HG03039 (cell line): ENCODE data around the gene SESN1.

Experiments
- ATAC-seq: cut with Tn5 transposase; IDR thresholded peaks from one replicate; pipeline ENCODE4 v1.9.1; 2021; ENCODE audit warnings: mild to moderate bottlenecking, moderate library complexity; ENCODE audit not compliant: unreplicated experiment

SESN1 gene

DNA sequence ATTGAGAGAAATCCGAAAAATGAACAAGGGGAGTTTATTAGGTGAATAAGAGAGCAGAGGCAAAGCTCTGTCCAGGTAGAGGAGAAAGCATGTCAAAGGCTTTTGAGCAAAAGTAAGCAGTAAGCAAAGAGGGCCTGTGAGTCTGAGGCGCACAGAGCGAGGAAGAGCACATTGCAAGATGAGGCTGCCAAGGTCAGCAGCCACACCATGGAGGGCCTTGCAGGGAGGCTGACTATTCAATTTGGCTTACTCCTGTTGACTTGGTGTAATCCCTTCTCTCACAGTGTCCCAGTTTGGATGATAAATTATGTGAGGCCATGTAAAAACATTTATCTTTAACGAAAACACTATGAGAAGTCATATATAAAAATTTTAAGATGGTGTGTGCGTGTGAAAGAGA, 32.4 kb downstream of the SESN1 start:
- ATAC-seq, result no peak

DNA sequence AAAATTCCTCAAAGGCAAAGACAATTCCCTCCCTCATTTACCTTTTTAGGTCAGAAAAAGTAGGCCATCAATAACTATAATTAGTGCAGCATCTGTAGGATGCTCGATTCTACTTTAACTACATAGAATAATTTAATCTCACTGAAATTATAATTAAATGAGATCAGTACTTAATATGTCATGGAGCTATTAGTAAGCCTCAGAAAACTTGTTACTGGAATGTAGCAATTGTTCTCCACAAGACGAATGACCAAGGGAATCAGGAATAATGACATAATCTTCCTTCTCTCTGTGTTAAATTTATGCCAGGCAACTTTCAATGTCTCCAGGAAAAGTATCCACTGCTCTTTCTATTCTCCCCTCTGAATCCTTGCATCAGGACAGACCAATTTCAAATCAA, 34.1 kb downstream of the SESN1 start:
- ATAC-seq, result no peak

GRCh38 chr6:109059571-109060021, 35.0 kb downstream of the SESN1 start:
- no peak for ATAC-seq

GRCh38 chr6:109059153-109059552, 35.5 kb downstream of the SESN1 start:
- no peak for ATAC-seq

DNA sequence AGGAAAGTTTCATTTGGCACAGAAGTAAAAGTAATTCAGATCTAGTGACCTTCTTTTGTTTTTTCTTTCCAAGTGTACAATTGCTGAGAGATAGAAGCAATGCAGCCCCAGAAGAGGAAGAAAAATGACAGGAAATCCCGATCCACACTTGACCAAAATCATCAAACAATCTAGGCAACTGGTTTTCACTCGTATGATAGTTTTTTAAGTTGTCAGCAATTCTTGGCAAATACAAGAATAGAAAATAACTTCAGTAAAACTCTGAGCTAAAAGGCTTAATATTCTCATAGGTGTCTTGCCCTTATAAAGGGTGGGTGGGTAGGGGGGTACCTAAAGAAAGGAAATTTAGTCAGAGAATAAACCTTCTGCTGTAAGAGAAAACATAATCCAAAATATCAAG, 36.0 kb downstream of the SESN1 start:
- no peak for ATAC-seq

DNA sequence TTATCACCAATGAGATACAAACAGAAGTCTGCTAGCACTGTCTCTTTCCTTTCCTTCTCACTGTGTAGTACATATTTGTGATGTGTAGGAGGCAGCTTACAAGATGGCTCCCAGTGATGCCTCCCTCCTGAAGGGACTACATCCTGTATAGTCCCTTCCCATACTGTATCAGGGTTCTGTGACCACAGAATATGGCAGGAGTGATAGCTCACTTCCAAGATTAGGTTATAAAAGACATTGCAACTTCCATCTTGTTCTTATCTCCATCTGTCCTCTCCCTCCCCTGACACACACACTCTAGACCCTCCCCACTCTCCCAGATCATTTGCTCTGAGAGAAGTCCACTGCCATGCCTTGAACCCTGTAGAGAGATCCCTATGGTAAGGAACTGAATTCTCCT, 38.0 kb downstream of the SESN1 start:
- ATAC-seq, result no peak

DNA sequence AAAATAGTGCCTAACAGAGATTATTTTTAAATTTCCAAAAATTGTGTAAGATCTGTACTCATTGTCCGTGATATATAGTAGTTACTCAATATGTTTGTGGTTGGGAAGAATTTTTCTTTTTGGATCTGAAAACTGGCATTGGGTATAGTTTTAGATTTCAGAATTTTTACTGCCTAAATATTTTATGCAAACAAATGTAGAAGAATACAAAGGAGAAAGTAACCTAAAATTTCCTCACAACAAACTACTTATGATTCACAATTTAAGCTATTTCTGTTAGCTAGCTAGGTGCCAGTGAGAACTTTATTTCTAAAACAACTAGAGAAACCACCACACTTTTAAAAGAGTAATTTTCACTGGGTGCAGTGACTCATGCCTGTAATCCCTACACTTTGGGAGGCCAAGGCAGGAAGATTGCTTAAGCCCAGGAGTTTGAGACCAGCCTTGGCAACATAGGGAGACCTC, 38.8 kb downstream of the SESN1 start:
- no peak for ATAC-seq

- no peak for ATAC-seq
These were observed 41.3 kb downstream of the SESN1 start for GRCh38 chr6:109053336-109053735.

- ATAC-seq, result no peak
These were observed 41.8 kb downstream of the SESN1 start for GRCh38 chr6:109052852-109053251.

DNA sequence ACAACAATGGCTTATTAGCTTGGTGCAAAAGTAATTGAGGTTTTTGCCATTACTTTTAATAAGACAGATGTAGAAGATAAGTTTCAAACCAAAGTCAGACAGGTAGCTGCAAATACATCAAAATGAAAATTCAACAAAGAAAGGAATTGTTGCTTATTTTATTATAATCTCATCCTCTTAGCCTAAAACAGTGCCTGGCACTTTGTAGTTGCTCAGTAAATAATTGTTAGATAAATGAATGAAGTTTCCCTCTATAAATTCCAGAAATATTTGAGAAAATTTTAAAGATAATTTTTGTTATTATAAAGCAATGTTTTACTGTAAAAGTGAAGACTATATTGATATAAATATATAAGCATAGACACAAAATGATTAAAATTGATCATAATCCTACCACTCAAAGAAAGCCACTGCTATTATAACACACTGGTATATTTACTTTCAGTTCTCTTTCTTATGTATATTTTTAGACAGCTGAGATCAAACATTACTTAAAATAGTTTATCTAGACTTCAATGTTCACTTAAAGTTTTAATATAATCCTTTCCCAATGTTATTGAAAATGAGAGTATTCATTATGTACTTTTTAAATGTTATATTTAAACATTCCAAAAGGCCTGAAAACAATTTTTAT, 42.5 kb downstream of the SESN1 start:
- ATAC-seq, result no peak

- ATAC-seq, result no peak
These were observed 43.2 kb downstream of the SESN1 start for GRCh38 chr6:109051301-109052017.

DNA sequence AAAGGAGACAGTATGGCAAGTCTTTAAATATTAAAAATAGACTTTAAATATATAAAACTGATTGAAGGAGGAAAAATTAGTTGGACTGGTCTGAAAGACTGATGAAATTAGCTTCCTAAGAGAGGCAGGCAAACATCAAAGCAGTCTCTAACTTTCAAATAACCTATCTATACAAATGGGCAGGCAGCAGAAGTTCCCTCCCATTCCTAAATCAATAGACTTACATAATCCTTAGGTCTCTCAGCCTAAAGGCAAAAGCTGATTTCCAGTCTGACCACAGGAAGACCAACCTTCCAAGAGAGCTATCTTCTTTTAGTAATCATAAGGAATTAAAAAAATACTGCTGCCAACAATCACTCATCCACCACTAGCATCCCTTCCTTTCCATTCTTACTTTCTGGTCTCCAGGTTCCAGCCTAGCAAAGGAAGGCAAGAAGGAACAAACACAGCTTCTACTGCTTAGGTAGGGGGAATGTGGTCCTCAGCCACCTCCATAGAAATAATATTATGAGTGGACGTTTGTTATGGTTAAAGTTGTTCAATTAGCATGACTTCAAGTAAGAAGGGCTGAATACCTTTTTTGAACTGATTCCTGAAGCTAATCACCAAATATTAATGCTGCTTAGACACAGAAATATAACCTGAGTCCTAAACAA, 44.1 kb downstream of the SESN1 start:
- ATAC-seq, result no peak

- ATAC-seq, result no peak
These were observed 44.6 kb downstream of the SESN1 start for GRCh38 chr6:109050012-109050411.

- no peak for ATAC-seq
These were observed 45.8 kb downstream of the SESN1 start for GRCh38 chr6:109048670-109049415.

- no peak for ATAC-seq
These were observed 46.5 kb downstream of the SESN1 start for GRCh38 chr6:109048176-109048575.

- no peak for ATAC-seq
These were observed 49.2 kb downstream of the SESN1 start for GRCh38 chr6:109045493-109045892.

- ATAC-seq, result no peak
These were observed 54.9 kb downstream of the SESN1 start for GRCh38 chr6:109039795-109040194.

- ATAC-seq, result no peak
These were observed 55.7 kb downstream of the SESN1 start for GRCh38 chr6:109038837-109039398.

DNA sequence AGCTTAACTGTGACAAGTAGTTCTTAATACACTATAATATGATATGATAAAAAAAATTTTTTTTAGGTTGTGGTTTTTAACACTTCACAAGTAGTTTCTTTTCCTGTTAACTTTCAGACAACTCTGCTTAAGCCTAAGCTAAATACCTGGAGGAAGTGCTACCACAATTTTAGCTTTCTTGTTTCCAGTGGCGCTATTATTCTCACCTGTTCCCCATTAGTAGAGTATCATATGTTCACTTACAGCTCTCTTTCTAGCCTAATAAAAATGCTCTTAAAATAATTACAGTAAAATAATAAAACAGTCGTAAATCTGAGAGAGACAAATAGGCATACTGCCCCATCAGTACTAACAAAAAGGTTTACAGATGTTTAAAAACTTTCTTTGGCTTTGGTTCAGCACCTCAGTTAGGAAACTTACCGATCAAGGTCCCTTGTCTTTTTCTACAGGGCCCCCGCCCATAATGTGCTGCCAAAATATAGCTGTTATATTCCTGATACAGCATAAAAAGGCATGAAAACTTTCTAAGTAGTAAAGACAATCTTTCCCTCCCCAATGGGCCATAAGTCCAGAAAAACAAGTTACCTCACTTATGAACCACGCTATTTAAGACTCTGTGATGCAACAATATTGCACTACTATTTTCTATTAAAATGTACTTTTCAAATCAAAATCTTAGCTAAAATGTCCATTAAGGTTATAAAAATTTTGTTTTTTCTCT, 57.9 kb downstream of the SESN1 start:
- ATAC-seq, result no peak

- no peak for ATAC-seq
These were observed 60.1 kb downstream of the SESN1 start for GRCh38 chr6:109034526-109034925.
